OCI-LY1 (cell line): ENCODE measurements around the gene TMEM38A.

Experiments used
- EZH2 ChIP-seq: fragments of 200-600 bp; sonication (generic), shearing (Covaris generic); IDR thresholded peaks from 2 replicates; pipeline ENCODE4 v1.8.0; 2017; ENCODE audit warnings: borderline replicate concordance, mixed run types, mild to moderate bottlenecking, antibody characterized with exemption, low read length, moderate library complexity, mixed read lengths
- TF ChIP-seq, protein P1 (sequence below): fragments of 200-600 bp; sonication (generic), shearing (Covaris generic); IDR thresholded peaks from 2 replicates; pipeline ENCODE4 v1.5.1; 2017; ENCODE audit warnings: mild to moderate bottlenecking, antibody characterized with exemption, low read length, moderate library complexity, mixed read lengths

DNA sequence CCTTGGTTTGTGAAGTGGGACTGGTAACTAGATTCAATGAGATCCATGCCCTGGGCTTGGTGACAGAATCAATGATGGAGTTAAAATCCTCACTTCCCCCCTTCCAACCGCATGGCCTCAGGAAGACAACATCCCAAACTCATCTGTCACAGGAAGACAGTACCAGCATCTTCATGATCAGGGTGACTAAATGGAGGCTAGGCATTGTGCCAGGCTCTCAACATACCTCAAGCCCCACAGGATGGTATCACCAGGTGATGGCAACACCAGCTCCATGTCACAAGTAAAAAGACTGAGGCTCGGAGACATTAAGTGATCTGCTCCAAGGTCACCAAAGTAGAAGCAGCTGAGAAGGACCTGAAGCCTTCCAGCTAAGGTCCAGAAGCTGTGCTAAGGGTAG lies 47.1 kb upstream of the TMEM38A start:
- TF ChIP-seq, protein P1, sequence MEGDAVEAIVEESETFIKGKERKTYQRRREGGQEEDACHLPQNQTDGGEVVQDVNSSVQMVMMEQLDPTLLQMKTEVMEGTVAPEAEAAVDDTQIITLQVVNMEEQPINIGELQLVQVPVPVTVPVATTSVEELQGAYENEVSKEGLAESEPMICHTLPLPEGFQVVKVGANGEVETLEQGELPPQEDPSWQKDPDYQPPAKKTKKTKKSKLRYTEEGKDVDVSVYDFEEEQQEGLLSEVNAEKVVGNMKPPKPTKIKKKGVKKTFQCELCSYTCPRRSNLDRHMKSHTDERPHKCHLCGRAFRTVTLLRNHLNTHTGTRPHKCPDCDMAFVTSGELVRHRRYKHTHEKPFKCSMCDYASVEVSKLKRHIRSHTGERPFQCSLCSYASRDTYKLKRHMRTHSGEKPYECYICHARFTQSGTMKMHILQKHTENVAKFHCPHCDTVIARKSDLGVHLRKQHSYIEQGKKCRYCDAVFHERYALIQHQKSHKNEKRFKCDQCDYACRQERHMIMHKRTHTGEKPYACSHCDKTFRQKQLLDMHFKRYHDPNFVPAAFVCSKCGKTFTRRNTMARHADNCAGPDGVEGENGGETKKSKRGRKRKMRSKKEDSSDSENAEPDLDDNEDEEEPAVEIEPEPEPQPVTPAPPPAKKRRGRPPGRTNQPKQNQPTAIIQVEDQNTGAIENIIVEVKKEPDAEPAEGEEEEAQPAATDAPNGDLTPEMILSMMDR = no peak
- TF ChIP-seq EZH2 = no peak
